Brain pericyte (primary cell): ENCODE measurements around the gene CDC37L1.
"Not testable (repeated sequence)": the region's sequence is repeated elsewhere in the genome, so short reads cannot be mapped to it uniquely, and the experiment has no call there.

ENCODE experiments used
- DNase-seq: peaks from one replicate; pipeline ENCODE4 v3.0.0-alpha.2; 2012; ENCODE audit warnings: low read depth, low spot score

CDC37L1 gene

DNA sequence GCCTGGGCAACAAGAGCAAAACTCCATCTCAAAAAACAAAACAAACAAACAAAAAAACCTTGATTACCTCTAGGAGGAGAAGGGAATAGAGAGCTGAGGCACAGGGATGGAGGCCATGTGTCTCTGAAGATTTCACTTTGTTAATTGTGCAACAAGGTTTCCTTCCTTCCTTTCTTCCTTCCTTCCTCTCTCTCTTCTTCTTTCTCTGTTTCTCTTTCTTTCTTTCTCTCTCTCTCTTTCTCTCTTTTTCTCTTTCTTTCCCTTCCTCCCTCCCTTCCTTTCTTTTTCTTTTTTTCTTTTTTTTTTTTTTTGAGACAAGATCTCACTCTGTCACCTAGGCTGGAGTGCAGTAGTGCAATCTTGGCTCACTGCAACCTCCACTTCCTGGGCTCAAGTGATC lies 75.2 kb downstream of the CDC37L1 start:
- DNase-seq = not testable (repeated sequence)

DNA sequence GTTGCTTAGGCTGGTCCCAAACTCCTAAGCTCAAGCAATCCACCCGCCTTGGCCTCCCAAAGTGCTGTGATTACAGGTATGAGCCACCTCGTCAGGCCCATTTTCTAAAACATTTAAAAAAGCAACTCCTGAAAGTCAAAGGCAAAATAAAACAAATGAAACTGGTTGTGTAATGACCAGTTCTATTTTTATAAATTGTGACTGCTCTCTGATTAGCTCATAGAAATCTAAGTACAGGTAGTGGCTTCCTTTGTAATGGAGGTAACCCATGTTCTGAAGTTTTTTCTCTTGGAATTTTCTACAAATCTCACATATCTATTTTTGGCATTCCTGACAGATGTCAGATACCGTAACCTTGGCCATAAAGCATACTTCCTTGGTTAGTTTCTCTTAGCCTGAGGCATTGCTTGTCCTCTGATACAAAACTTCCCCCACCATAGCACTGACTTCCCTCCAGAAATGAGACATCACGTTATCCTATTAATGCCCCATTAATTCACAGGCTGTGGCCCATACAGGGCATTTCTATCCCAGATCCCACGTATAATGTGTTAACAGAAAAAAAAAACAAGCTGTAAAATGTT lies 75.7 kb downstream of the CDC37L1 start:
- no peak for DNase-seq

- DNase-seq = no peak
These were observed 77.1 kb downstream of the CDC37L1 start for GRCh38 chr9:4756420-4756819.
